Gastrocnemius medialis (tissue), 4 donors: Measurements from ENCODE around the gene GFY.

Experiments used
- POLR2A ChIP-seq, 2 donors: fragments of 450-650 bp; IDR thresholded peaks; one replicate each; pipeline ENCODE4 v1.6.1; 2017; ENCODE audit warnings: antibody characterized with exemption in 2 of 2, mild to moderate bottlenecking in 2 of 2, moderate library complexity in 2 of 2
- TF ChIP-seq, protein P1 (sequence below), 5 experiments: fragments of 450-650 bp in 3 of 5; fragments of 200-600 bp in 2 of 5; sonication (generic) in 2 of 5; IDR thresholded peaks in 4 of 5; conservative IDR thresholded peaks in 1 of 5; 1 replicate in 4 of 5; 2 replicates in 1 of 5; pipeline ENCODE4 v1.5.1; 2016 to 2019; ENCODE audit warnings: antibody characterized with exemption in 5 of 5, mild to moderate bottlenecking in 3 of 5, moderate library complexity in 3 of 5

GRCh38 chr19:49434907-49435583 is 9.9 kb downstream of the GFY start:
- TF ChIP-seq, protein P1, sequence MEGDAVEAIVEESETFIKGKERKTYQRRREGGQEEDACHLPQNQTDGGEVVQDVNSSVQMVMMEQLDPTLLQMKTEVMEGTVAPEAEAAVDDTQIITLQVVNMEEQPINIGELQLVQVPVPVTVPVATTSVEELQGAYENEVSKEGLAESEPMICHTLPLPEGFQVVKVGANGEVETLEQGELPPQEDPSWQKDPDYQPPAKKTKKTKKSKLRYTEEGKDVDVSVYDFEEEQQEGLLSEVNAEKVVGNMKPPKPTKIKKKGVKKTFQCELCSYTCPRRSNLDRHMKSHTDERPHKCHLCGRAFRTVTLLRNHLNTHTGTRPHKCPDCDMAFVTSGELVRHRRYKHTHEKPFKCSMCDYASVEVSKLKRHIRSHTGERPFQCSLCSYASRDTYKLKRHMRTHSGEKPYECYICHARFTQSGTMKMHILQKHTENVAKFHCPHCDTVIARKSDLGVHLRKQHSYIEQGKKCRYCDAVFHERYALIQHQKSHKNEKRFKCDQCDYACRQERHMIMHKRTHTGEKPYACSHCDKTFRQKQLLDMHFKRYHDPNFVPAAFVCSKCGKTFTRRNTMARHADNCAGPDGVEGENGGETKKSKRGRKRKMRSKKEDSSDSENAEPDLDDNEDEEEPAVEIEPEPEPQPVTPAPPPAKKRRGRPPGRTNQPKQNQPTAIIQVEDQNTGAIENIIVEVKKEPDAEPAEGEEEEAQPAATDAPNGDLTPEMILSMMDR (IDR thresholded peaks at IDR 0.05 in 4 of 5, conservative IDR thresholded peaks at IDR 0.05 in 1 of 5): no peak
- TF ChIP-seq POLR2A (IDR thresholded peaks at IDR 0.05): no peak
